OCI-LY1 (cell line): ENCODE results near the gene SHCBP1.
A peak's percentile ranks its signal among the peaks of the same experiment; 100 is the strongest.

Experiments
- H2AFZ ChIP-seq: fragments of 200-600 bp; sonication (generic), shearing (Covaris generic); 2 replicates; pipeline ENCODE4 v1.6.0; 2014; ENCODE audit warnings: antibody characterized with exemption, mild to moderate bottlenecking, low read length
- H3F3A ChIP-seq: fragments of 200-600 bp; sonication (generic), shearing (Covaris generic); 2 replicates; pipeline ENCODE4 v1.6.0; 2014; ENCODE audit warnings: mild to moderate bottlenecking, antibody characterized with exemption, low read length, moderate library complexity; ENCODE audit not compliant: insufficient read depth
- H3K27ac ChIP-seq: fragments of 200-600 bp; sonication (generic); 2 replicates; pipeline ENCODE4 v1.5.1; 2014; ENCODE audit warnings: low read length, mixed run types, mild to moderate bottlenecking, low read depth; ENCODE audit not compliant: poor library complexity, severe bottlenecking
- H3K27me3 ChIP-seq: fragments of 200-600 bp; sonication (generic); 2 replicates; pipeline ENCODE4 v1.6.0; 2014; ENCODE audit warnings: antibody characterized with exemption, mild to moderate bottlenecking, low read length, moderate library complexity; ENCODE audit not compliant: insufficient read depth
- H3K36me3 ChIP-seq: fragments of 200-600 bp; sonication (generic); 2 replicates; pipeline ENCODE4 v1.6.1; 2014; ENCODE audit warnings: mild to moderate bottlenecking, antibody characterized with exemption, low read length, moderate library complexity, mixed read lengths; ENCODE audit not compliant: insufficient read depth
- H3K4me1 ChIP-seq: fragments of 200-600 bp; sonication (generic); 2 replicates; pipeline ENCODE4 v1.5.1; 2014; ENCODE audit warnings: mild to moderate bottlenecking, low read length, moderate library complexity; ENCODE audit not compliant: insufficient read depth, severe bottlenecking
- H3K4me2 ChIP-seq: fragments of 200-600 bp; sonication (generic), shearing (Covaris generic); 2 replicates; pipeline ENCODE4 v1.6.1; 2014; ENCODE audit warnings: low read length
- H3K4me3 ChIP-seq: fragments of 200-600 bp; sonication (generic); 2 replicates; pipeline ENCODE4 v1.5.1; 2014; ENCODE audit warnings: low read length, low read depth, mild to moderate bottlenecking, mixed read lengths; ENCODE audit not compliant: poor library complexity, severe bottlenecking
- H3K79me2 ChIP-seq: fragments of 200-600 bp; shearing (Covaris generic); 2 replicates; pipeline ENCODE4 v1.6.1; 2016; ENCODE audit warnings: mixed run types, low read length, mixed read lengths; ENCODE audit not compliant: insufficient read depth
- H3K9ac ChIP-seq: fragments of 200-600 bp; sonication (generic), shearing (Covaris generic); 2 replicates; pipeline ENCODE4 v1.6.1; 2014; ENCODE audit warnings: mild to moderate bottlenecking, low read length, mixed read lengths
- H3K9me2 ChIP-seq: fragments of 200-600 bp; sonication (generic), shearing (Covaris generic); 2 replicates; pipeline ENCODE4 v1.6.1; 2014; ENCODE audit warnings: low read depth, mild to moderate bottlenecking, low read length, mixed read lengths
- H3K9me3 ChIP-seq: fragments of 200-600 bp; shearing (Covaris generic); 2 replicates; pipeline ENCODE4 v1.6.1; 2014; ENCODE audit warnings: low read length, mixed read lengths
- H4K20me1 ChIP-seq: fragments of 200-600 bp; sonication (generic), shearing (Covaris generic); 2 replicates; pipeline ENCODE4 v1.6.0; 2016; ENCODE audit warnings: mild to moderate bottlenecking, low read length; ENCODE audit not compliant: insufficient read depth
- EZH2 ChIP-seq: fragments of 200-600 bp; sonication (generic), shearing (Covaris generic); IDR thresholded peaks from 2 replicates; pipeline ENCODE4 v1.8.0; 2017; ENCODE audit warnings: borderline replicate concordance, mixed run types, mild to moderate bottlenecking, antibody characterized with exemption, low read length, moderate library complexity, mixed read lengths
- TF ChIP-seq, protein P1 (sequence below): fragments of 200-600 bp; sonication (generic), shearing (Covaris generic); IDR thresholded peaks from 2 replicates; pipeline ENCODE4 v1.5.1; 2017; ENCODE audit warnings: mild to moderate bottlenecking, antibody characterized with exemption, low read length, moderate library complexity, mixed read lengths

Gene SHCBP1

GRCh38 chr16:46614006-46614405 lies 7.2 kb downstream of the SHCBP1 start:
- peaks cover 16% of the 10 kb centered on the region for H3K79me2 ChIP-seq
- no peak overlapping the region for H2AFZ ChIP-seq
- no peaks in the 10 kb centered on the region for H3F3A ChIP-seq
- peaks cover 91% of the 10 kb centered on the region for H3K36me3 ChIP-seq
- no peaks in the 10 kb centered on the region for H3K27me3 ChIP-seq
- TF ChIP-seq, protein P1, sequence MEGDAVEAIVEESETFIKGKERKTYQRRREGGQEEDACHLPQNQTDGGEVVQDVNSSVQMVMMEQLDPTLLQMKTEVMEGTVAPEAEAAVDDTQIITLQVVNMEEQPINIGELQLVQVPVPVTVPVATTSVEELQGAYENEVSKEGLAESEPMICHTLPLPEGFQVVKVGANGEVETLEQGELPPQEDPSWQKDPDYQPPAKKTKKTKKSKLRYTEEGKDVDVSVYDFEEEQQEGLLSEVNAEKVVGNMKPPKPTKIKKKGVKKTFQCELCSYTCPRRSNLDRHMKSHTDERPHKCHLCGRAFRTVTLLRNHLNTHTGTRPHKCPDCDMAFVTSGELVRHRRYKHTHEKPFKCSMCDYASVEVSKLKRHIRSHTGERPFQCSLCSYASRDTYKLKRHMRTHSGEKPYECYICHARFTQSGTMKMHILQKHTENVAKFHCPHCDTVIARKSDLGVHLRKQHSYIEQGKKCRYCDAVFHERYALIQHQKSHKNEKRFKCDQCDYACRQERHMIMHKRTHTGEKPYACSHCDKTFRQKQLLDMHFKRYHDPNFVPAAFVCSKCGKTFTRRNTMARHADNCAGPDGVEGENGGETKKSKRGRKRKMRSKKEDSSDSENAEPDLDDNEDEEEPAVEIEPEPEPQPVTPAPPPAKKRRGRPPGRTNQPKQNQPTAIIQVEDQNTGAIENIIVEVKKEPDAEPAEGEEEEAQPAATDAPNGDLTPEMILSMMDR = no peak
- no peak for TF ChIP-seq EZH2
- H3K9me2 ChIP-seq = no peaks in the 10 kb centered on the region
- H3K27ac ChIP-seq = no peak overlapping the region
- H3K4me1 ChIP-seq = peaks cover 48% of the 10 kb centered on the region
- peak overlapping the region; percentile 6; the same call in 1 of the 2 replicates for H3K4me2 ChIP-seq
- H4K20me1 ChIP-seq = no peaks in the 10 kb centered on the region
- no peak overlapping the region for H3K9ac ChIP-seq
- no peaks in the 10 kb centered on the region for H3K9me3 ChIP-seq
- no peak overlapping the region for H3K4me3 ChIP-seq

DNA sequence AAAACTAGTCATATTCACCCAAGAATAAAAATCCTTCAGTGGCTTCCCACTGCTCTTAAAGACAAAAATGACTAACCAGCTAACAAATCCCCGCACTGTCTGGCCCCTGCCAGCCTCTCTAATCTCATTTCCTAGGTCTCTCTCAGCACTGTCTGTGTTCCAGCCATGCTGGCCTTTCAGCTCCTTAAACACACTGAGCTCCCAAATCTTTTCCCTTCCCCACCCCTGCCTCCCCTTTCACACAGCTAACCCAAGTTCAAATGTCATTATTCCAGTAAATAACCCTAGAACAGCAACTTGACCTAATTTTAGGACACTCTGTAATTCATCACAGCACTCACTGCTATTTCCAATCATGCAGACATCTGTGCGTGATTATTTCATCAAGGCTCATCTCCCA lies 7.8 kb downstream of the SHCBP1 start:
- no peak overlapping the region for H3K27ac ChIP-seq
- H2AFZ ChIP-seq = no peak overlapping the region
- H3K4me3 ChIP-seq = no peak overlapping the region
- H3K27me3 ChIP-seq = no peaks in the 10 kb centered on the region
- TF ChIP-seq EZH2 = no peak
- TF ChIP-seq, protein P1 = no peak
- no peaks in the 10 kb centered on the region for H3F3A ChIP-seq
- peaks cover 9% of the 10 kb centered on the region for H3K79me2 ChIP-seq
- no peaks in the 10 kb centered on the region for H4K20me1 ChIP-seq
- no peaks in the 10 kb centered on the region for H3K9me2 ChIP-seq
- H3K9ac ChIP-seq = no peak overlapping the region
- peak overlapping the region; percentile 6; the same call in 1 of the 2 replicates for H3K4me2 ChIP-seq
- peaks cover 41% of the 10 kb centered on the region for H3K4me1 ChIP-seq
- H3K36me3 ChIP-seq = peaks cover 93% of the 10 kb centered on the region
- no peaks in the 10 kb centered on the region for H3K9me3 ChIP-seq

GRCh38 chr16:46612121-46612520 lies 9.1 kb downstream of the SHCBP1 start:
- no peak for TF ChIP-seq EZH2
- H3K79me2 ChIP-seq = peaks cover 5% of the 10 kb centered on the region; the same call in 1 of the 2 replicates
- H3K4me3 ChIP-seq = no peak overlapping the region
- no peak overlapping the region for H3K4me2 ChIP-seq
- H3K4me1 ChIP-seq = peaks cover 35% of the 10 kb centered on the region
- no peaks in the 10 kb centered on the region for H3F3A ChIP-seq
- no peaks in the 10 kb centered on the region for H3K27me3 ChIP-seq
- H3K36me3 ChIP-seq = peaks cover 92% of the 10 kb centered on the region
- no peaks in the 10 kb centered on the region for H4K20me1 ChIP-seq
- no peak overlapping the region for H2AFZ ChIP-seq
- H3K27ac ChIP-seq = no peak overlapping the region
- no peaks in the 10 kb centered on the region for H3K9me3 ChIP-seq
- H3K9ac ChIP-seq = no peak overlapping the region
- no peaks in the 10 kb centered on the region for H3K9me2 ChIP-seq

GRCh38 chr16:46607529-46607928 lies 13.7 kb downstream of the SHCBP1 start:
- Histone ChIP-seq H4K20me1 (no peaks in the 10 kb centered on the region), H3K27ac (no peak overlapping the region), H2AFZ (no peak overlapping the region), H3K4me2 (no peak overlapping the region), H3K36me3 (peaks cover 87% of the 10 kb centered on the region), H3K4me3 (no peak overlapping the region), H3K9me2 (no peaks in the 10 kb centered on the region), H3K27me3 (no peaks in the 10 kb centered on the region), H3K79me2 (no peaks in the 10 kb centered on the region), H3K9ac (no peak overlapping the region), H3K9me3 (no peaks in the 10 kb centered on the region), H3K4me1 (peaks cover 3% of the 10 kb centered on the region), H3F3A (no peaks in the 10 kb centered on the region)
- no peak for TF ChIP-seq EZH2
- TF ChIP-seq, protein P1 = peak; percentile 42
